HG03354 (cell line): Measurements from ENCODE around the gene TMPRSS2.

Experiments
- ATAC-seq: cut with Tn5 transposase; IDR thresholded peaks from one replicate; pipeline ENCODE4 v1.9.1; 2021; ENCODE audit warnings: mild to moderate bottlenecking; ENCODE audit not compliant: unreplicated experiment, poor library complexity, severe bottlenecking

The TMPRSS2 gene

DNA sequence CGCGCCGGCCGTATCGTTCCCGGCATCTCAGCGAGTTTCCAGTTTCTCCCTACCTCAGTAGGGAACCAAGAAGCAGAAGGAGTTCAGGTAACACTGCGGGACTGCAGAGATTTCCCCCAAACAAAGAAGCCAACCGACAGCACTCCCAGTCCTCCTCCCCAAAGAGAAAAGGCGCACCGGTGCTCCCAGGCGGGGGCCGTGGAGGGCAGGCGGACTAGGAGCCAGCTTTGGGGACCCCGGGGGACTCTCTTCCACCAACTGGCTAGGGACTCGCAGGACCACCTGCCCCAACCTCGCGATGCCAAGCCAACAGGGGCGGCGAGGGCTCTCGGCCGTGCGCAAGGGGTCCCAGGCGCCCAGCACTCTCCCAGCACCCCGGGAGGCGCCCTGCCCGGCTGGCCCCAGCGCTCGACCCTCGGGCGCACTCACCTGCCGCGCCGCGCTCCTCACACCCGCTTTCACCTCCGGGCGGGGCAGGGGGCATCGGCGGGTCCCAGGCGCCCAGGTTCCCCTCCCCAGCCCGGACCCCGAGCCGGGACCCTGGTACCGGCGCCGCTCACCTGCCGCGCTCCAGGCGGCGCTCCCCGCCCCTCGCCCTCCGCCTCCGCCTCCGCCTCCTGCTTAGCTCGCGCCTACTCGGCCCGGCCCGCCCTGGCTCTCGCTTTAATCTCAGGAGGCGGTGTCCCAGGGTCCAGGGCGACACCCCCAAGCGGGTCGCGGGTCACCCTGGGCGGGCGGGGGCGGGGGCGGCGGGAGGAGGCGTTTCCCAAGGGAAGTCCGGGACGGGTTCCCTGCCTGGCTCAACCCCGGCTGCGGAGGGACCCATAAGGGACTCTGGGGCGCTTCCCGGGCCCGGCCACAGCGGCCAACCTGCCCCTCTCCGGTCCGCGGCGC is at the start of gene TMPRSS2:
Gene TMPRSS2 (minus strand): TSS at position 638 of the 894 bp plus-strand sequence. CDS start 10,025 bp downstream, outside the sequence.
- ATAC-seq, result no peak

DNA sequence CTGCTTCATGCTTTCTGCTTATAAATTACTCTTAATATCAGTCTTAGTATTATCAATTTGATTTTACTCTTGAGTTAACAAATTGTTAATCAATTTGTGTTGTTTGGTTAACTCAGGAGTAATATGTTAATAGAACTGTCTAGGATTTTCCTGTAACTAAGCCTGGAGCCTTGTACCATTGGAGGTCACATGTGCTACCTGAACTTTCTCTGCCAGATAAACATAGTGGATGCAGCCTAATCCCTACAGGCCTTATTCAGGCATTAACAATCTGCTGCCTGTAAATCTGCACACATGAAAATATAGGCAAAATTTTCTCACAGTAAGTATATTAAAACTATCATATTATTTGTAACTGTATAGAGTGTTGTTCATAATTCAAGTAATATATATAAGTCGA is 47.1 kb upstream of the TMPRSS2 start:
- no peak for ATAC-seq

DNA sequence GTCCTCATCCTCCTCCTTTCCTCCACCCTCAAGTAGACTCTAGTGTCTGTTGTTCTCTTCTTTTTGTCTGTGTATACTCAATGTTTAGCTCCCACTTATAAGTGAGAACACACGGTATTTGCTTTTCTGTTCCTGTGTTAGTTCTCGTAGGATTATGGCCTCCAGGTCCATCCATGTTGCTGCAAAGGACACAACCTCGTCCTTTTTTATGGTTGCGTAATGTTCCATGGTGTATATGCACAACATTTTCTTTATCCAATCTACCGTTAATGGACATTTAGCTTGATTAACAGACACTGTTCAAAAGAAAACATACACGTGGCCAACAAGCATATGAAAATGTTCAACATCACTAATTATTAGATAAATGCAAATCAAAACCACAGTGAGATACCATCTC is 44.3 kb upstream of the TMPRSS2 start:
- no peak for ATAC-seq

DNA sequence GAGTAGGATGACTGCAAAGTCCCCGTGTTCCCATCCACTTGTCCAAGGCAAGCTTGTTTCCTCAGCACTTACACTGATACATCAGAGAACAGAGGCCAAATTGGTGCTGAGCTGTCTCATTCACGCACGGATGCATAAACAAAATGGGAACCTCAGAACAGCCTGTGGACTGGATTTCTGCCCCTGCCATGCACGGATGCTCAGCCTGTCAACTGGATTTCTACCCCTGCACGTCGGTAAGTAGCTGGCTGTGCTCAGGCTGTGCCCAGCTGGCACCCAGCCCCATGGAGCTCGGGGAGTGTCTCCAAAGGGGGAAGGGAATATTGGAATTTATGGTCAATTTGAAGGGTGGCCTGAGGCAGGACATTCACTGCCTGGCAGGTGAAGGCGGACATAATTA is 40.8 kb upstream of the TMPRSS2 start:
- no peak for ATAC-seq

DNA sequence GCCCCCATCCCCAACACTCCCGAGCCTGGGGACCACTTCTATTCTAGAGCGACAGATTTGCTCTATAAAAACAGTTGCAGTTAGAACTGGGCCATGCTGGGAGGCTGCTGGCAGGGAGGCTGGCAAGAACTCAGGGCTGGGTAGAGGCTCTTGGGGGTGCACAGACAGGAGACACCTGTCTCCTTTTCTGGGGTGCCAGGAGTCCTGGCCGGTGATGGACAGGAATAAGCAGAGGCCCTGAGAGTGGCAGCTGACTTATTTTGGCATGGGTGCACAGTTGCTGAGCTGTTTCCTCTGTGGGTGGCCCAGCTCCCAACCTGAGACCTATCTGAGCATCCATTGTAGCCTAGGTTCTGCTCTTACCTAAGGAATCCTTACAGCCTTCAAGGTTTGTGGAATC is 39.2 kb upstream of the TMPRSS2 start:
- ATAC-seq, result no peak

DNA sequence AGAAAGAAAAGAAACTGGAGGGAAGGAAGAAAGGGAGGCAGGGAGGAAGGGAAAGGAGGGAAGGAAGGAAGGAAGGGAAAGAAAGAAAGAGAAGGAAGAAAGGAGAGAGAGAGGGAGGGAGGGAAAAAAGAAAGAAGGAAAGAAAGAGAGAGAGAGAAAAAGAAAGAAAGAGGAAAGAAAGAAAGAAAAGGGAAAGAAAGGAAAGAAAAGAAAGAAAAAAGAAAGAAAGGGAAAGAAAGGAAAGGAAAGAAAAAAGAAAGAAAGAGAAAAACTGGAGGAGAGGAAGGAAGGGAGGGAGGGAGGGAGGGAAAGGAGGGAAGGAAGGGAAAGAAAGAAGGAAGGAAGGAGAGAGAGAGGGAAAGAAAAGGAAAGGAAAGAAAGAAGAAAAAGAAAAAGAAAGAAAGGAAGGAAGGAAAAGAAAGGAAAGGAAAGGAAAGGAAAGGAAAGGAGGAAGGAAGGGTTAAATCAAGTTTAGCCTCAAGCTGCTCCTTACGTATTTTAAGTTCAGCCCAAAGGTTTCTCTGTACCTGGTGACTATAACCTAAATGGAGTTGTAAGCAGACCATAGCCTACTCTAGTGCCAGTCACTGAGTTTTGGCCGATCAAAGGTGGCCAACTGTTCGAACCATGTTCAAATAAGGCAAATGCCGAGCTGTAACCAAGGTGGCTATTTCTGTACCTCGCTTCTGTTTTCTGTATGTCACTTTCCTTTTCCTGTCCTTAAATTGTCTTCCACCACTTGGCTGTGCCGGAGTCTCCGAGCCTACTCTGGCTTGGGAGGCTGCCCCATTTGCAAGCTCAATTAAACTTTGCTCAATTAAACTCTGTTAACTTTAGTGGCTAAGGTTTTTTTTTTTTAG is 37.8 kb upstream of the TMPRSS2 start:
- no peak for ATAC-seq

DNA sequence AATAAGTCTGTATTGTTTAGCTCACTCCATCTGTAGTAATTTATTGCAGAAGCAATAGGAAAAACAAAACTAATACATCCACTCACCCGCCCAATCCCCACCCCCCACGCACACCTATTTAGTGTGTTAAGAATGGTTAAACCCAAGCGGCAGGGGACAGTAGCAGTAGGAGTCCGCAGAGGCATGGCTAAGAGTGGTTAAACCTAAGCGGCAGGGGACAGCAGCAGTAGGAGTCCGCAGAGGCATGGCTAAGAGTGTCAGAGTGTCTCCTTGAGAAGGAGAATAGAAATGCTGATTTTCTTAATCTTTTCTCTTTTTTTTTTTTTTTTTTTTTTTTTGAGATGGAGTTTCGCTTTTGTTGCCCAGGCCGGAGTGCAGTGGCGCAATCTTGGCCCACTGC is 34.8 kb upstream of the TMPRSS2 start:
- ATAC-seq, result no peak

DNA sequence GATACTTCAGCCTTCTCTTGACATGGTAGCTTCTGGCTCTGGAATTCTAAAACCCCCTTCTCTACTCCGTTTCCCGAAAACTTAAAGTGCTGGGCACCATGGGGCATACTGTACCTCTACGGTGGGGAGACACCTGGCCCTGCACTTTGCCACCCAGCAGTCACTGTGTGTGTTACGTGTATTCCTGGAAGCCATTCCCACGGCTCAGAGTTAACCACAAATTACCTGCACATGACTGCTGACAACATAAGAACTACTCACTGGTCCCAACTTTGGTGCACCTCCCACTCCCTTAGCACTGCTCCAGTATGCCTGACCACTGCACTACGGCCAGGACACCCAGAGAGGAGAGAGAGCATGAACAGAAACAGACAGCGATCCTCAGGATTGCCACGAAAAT is 29.4 kb upstream of the TMPRSS2 start:
- ATAC-seq, result no peak

DNA sequence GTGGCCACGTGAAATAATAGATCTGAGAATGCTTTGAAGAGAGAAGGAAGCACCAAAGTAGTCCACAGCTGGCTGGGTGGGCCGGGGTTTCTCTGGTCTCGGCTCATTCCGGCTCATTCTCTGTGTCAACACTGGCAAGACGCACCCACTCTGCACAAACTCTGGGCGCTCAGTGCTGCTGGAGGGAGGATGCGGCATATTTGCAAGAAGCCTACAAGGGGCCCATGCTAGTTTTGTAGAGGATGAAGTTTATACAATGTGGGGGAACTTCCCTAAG is 28.8 kb upstream of the TMPRSS2 start:
- ATAC-seq, result no peak

DNA sequence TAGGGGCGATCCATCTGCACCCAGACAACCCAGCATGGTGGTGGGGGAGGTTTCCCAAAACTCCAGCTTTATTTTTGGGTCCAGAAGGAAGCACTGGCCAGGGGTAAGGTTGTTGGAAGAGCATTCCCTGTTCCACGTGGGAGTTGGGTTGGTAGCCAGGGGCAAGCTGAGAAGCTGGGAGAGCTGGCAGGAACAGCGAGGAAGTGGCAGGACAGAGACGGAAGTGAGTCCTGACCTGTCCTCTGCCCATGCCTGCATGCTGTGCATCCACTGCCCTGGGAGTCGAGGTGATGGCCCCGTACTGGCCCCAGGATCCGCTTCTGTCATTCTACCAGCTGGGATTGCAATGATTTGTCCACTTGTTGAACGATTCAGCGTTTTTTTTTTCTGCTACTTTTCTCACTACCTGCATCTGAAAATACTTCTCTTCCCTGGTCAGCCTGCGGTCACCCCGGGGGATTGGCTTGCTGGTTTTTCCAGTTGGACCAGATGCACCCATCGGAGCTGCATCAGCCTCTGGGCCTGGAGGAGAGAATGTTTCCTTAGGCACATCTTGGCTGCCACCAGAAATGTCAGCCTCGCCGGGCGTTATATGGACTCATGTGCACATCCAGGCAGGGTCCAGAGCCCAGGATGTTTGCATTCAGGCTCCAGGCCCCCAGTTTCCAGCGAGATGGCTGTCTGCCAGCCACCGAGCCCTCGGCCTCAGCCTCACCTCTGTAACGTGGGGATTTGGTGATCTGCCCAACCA is 28.3 kb upstream of the TMPRSS2 start:
- no peak for ATAC-seq

DNA sequence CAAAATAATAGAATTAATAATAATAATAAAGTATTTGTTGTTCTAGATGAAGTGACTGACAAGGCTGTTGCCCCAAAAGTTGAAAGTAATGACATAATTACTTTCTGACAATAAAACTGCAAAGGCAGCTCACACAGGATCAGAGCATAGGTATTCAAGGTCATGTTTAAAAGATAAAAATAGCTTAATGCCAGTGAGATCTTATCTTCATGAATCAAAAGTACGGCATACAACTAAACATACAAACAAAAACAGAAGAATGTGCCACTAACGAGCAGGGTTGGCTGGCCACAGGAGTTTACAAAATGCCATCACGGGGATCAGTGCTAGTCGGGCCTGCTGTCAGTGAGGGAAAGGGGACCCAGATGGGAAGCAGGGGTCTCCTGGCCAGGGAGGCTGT is 22.4 kb upstream of the TMPRSS2 start:
- no peak for ATAC-seq

DNA sequence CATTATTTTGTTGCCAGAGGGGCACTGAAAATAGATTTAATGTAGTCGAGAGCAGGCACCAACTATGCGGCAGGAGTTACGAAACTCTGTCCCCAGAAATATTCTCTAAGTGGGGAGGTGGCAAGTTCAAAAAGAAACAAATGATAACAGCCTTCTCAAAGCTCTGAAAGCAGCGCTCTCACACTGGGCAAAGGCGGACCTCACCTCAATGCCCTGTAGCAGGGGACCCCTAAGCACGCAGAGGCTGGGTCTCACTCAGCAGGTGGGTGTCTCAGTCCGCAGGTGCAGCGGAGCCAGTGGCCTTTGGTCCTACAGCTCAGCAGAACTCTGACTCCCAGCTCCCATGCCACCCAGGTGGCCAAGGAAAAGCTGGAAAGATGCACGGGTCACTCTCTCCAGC is 21.8 kb upstream of the TMPRSS2 start:
- no peak for ATAC-seq

DNA sequence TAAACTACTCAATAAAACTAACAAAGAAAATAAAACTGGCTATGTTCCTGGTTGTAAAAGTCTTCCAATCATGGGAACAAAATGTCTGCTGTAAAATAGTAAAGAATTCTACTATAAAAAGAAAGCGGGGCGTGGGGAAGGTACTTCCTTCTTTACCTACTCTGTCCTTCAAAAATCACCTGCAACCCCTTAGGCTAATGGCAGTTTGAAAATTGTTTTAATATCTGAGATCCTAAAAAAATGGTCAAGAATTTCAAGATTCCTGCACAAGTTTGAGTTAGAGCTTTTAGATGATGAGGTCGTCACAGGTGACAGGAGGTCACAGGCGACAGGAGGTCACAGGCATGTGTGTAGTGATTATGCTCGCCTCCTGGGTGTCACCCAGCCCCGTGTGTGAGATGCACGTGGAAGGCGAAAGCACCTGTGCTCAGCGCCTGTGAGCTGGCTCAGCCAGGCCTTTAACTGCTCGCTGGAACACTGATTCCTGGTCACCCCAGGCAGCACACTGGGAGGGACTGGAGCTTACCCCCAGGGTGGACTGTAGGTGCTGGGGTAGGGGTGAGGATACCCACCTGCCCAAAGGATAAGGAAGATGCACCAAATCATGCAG is 18.6 kb upstream of the TMPRSS2 start:
- no peak for ATAC-seq

DNA sequence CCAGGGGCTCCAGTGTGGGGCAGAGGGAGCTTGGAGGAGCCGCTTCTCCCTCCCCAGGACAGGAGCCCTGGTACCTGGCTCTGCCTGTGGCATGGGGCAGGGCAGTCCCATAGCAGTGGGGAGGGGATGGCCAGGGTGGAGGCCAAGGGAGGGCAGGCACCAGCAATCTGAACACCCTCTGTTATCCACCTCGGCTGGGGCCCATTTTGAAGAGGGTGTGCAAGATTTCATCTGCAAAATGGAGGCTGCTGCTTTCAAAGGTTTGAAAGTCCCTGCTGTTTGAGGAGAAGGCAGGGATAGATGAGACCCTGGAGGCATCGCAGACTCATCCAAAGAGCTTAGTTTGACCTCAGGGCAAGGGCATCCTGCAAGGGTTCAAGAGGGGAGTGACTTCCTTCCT is 15.2 kb upstream of the TMPRSS2 start:
- no peak for ATAC-seq

DNA sequence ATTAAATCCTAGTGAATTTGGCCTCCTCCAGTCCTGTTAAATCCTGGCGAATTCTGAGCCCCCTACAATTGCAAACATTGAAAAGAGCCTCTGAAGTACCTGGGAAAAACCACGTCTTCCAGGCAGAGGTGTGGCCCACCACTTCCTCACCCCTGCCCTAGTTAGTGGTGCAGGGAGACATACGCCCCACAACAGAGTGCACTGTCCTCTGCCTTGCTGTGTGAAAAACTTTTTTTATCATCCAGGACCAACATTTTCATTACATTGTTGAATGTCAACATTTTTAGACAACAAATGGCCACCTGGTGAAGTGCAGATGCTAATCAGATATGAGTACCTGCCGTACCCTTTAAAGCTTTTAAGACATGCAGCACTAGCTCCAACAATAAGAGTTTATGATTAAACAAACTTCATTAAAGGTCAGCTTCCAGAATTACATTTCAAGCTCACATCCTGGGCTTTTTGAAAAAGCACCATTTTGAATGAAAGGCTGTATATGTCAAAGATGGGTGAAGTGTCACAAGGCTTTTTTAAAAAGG is 13.6 kb upstream of the TMPRSS2 start:
- ATAC-seq, result no peak

DNA sequence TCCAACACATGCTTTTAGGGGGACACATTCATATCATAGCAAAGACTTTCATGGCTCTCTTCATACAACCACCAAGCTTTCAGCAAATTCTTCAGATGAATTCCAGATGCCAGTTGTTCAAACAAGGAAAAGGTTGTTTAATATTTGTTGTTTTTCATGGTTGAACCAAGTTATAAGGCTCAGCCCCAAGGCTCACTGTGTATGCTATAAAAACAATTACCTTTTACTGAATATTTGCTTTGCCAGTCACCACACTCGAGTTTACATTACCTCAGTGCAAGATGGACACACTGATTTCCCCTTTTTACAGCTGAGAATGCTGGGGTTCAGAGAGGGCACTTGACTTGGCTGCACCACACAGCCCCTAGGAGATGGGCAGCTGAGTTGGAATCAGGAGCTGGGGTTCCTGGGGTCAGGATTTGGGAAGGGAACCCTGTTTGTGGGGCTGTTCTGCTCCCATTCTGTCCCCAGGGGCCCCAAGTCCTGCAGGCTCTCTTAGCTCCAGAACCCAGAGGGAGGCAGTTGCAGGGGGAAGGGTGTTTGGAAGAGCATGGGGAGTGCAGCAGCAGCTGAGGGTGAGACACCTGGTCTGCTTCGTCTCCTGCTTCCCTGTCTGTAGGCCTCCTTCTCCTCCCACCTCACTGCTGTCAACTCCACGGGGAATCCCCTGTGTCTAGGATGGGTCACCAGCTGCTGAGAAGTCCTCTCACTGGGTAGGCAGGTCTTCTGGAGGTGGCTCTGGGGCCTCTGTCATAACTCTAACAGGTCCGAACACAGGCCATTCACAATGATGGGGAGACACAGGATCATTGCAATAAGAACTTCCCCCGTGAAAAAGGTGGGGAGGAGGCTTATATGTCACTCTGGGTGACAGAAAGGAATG is 12.8 kb upstream of the TMPRSS2 start:
- ATAC-seq, result no peak

DNA sequence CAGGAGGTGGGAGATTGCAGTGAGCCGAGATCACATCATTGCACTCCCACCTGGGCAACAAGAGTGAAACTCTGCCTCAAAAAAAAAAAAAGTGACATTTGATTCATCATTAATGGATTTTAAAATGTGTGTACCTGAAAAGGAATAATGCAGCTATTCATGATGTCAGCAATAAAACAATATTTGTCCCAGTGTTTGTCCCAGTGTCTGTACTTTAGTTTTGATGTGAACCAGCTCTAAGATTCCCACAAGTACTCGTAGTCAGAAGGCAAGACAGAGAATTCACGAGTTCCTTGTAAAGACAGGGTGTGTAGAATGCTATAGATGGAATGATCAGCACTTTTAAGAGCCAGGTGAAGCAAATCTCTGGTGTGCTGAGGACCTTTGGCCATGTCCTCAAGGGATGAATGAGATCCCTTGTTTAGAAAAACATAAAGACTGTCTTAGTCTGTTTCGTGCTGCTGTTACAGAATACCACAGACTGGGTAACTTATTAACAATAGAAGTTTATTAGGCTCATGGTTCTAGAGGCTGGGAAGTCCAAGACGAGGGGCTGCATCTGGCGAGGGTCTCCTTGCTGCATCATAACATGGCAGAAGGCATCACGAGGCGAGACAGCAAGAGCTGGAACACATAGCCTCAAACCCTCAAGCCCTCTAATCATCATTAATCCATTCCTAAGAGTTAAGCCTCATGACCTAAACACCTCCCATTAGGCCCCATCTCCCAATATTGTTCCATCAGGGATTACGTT is 12.0 kb upstream of the TMPRSS2 start:
- no peak for ATAC-seq

DNA sequence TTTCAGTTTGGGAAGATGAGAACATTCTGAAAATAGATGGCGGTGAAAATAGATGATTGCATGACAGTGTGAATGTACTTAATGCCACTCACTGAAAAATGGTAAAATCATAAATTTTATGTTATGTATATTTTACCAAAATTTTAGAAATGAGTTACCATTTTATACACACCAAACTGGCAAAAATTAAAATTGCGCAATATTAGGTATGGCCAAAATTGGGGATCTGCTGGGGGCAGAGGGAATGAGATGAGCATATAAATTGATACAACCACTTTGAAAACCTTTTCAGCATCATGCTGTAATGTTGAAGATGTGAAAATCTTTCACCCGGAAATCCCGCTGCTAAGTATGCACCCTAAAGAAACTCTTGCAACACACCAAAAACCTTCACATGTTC is 10.8 kb upstream of the TMPRSS2 start:
- no peak for ATAC-seq
